GM18868 (cell line): ENCODE results near the gene CETN3.
"Not testable (repeated sequence)": the region's sequence is repeated elsewhere in the genome, so short reads cannot be mapped to it uniquely, and the experiment has no call there.

Source experiments
- ATAC-seq: cut with Tn5 transposase; IDR thresholded peaks from one replicate; pipeline ENCODE4 v1.9.1; 2021; ENCODE audit warnings: mild to moderate bottlenecking, moderate library complexity; ENCODE audit not compliant: unreplicated experiment

CETN3 gene

GRCh38 chr5:90384389-90384788 is 25.2 kb downstream of the CETN3 start:
- ATAC-seq, result no peak

- ATAC-seq, result no peak
Measured at GRCh38 chr5:90383903-90384302, 25.7 kb downstream of the CETN3 start.

- no peak for ATAC-seq
Measured at GRCh38 chr5:90381213-90381929, 28.2 kb downstream of the CETN3 start.

- ATAC-seq, result no peak
Measured at GRCh38 chr5:90379652-90380051, 29.9 kb downstream of the CETN3 start.

- no peak for ATAC-seq
Measured at GRCh38 chr5:90378752-90379151, 30.8 kb downstream of the CETN3 start.

- ATAC-seq, result not testable (repeated sequence)
Measured at GRCh38 chr5:90371269-90371668, 38.3 kb downstream of the CETN3 start.

GRCh38 chr5:90368454-90369246 is 40.9 kb downstream of the CETN3 start:
- ATAC-seq, result peak; percentile 92

- ATAC-seq, result no peak
Measured at GRCh38 chr5:90367879-90368278, 41.7 kb downstream of the CETN3 start.

- ATAC-seq, result no peak
Measured at GRCh38 chr5:90366948-90367347, 42.6 kb downstream of the CETN3 start.

- no peak for ATAC-seq
Measured at GRCh38 chr5:90365328-90365727, 44.2 kb downstream of the CETN3 start.

- ATAC-seq, result no peak
Measured at GRCh38 chr5:90359073-90359920, 50.3 kb downstream of the CETN3 start.

GRCh38 chr5:90356622-90357021 is 52.9 kb downstream of the CETN3 start:
- no peak for ATAC-seq

- no peak for ATAC-seq
Measured at GRCh38 chr5:90356176-90356575, 53.4 kb downstream of the CETN3 start.

GRCh38 chr5:90355635-90356034 is 53.9 kb downstream of the CETN3 start:
- ATAC-seq, result no peak

- ATAC-seq, result no peak
Measured at GRCh38 chr5:90353254-90353653, 56.3 kb downstream of the CETN3 start.

GRCh38 chr5:90351101-90351500 is 58.5 kb downstream of the CETN3 start:
- ATAC-seq, result no peak

- no peak for ATAC-seq
Measured at GRCh38 chr5:90347462-90347861, 62.1 kb downstream of the CETN3 start.

- no peak for ATAC-seq
Measured at GRCh38 chr5:90345684-90346083, 63.9 kb downstream of the CETN3 start.

GRCh38 chr5:90344689-90345088 is 64.9 kb downstream of the CETN3 start:
- no peak for ATAC-seq

- not testable (repeated sequence) for ATAC-seq
Measured at GRCh38 chr5:90343731-90344130, 65.8 kb downstream of the CETN3 start.

- no peak for ATAC-seq
Measured at GRCh38 chr5:90342576-90342975, 67.0 kb downstream of the CETN3 start.
